Erythroblast (primary cell): ENCODE data around the gene BBC3.

ENCODE experiments used
- GATA1 ChIP-seq: IDR thresholded peaks from 2 replicates; pipeline ENCODE4 v1.6.1; 2011; ENCODE audit warnings: low read depth, mild to moderate bottlenecking, control low read depth, low read length, moderate library complexity
- POLR2A ChIP-seq: IDR thresholded peaks from 2 replicates; pipeline ENCODE4 v1.6.1; 2011; ENCODE audit warnings: mild to moderate bottlenecking, low read length

DNA sequence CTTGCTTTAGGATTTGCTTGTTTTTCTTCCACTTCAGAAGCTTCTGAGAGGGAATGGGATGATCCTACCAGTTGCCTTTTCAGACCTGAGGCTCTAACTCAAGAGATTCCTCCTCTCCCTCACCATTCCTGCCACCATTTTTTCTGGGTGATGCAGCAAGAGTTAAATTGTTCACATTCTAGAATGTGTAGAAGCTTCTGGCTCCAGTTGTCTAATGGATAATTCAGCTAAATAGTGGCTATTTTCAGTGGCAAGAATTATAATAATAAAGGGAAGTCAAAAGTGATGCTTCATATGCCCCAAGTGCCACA is 20.9 kb downstream of the BBC3 start:
- TF ChIP-seq POLR2A (no peak), GATA1 (no peak)
